ENCODE measurements around the gene CNTFR.
"Not testable (repeated sequence)": the region's sequence is repeated elsewhere in the genome, so short reads cannot be mapped to it uniquely, and the experiment has no call there.

CNTFR gene

GRCh38 chr9:34554211-34555001 lies 35.1 kb downstream of the CNTFR start:
- no peak for DNase-seq

- DNase-seq = no peak
These were observed 36.0 kb downstream of the CNTFR start for GRCh38 chr9:34553511-34554021.

- no peak for DNase-seq
These were observed 36.5 kb downstream of the CNTFR start for GRCh38 chr9:34552986-34553385.

- no peak for DNase-seq
These were observed 36.9 kb downstream of the CNTFR start for GRCh38 chr9:34552606-34552981.

- DNase-seq = no peak
These were observed 37.5 kb downstream of the CNTFR start for GRCh38 chr9:34551751-34552605.

- no peak for DNase-seq
These were observed 38.7 kb downstream of the CNTFR start for GRCh38 chr9:34550681-34551270.

GRCh38 chr9:34550016-34550680 lies 39.4 kb downstream of the CNTFR start:
- DNase-seq = no peak

- no peak for DNase-seq
These were observed 40.2 kb downstream of the CNTFR start for GRCh38 chr9:34549407-34549732.

- DNase-seq = peak; percentile 36
These were observed 41.4 kb downstream of the CNTFR start for GRCh38 chr9:34547960-34548611.

GRCh38 chr9:34546834-34547827 lies 42.4 kb downstream of the CNTFR start:
- DNase-seq = peak; percentile 57

- DNase-seq = no peak
These were observed 43.3 kb downstream of the CNTFR start for GRCh38 chr9:34546102-34546833.

- no peak for DNase-seq
These were observed 44.0 kb downstream of the CNTFR start for GRCh38 chr9:34545497-34545896.

- DNase-seq = no peak
These were observed 45.5 kb downstream of the CNTFR start for GRCh38 chr9:34544035-34544434.

GRCh38 chr9:34541540-34541939 lies 48.0 kb downstream of the CNTFR start:
- no peak for DNase-seq

GRCh38 chr9:34540827-34541226 lies 48.7 kb downstream of the CNTFR start:
- no peak for DNase-seq

GRCh38 chr9:34536685-34537084 lies 52.8 kb downstream of the CNTFR start:
- no peak for DNase-seq

GRCh38 chr9:34532041-34532440 lies 57.5 kb downstream of the CNTFR start:
- DNase-seq = not testable (repeated sequence)

- DNase-seq = no peak
These were observed 63.5 kb downstream of the CNTFR start for GRCh38 chr9:34526026-34526425.

- DNase-seq = no peak
These were observed 65.2 kb downstream of the CNTFR start for GRCh38 chr9:34524349-34524748.

- DNase-seq = peak; percentile 92
These were observed 66.3 kb downstream of the CNTFR start, which contains the start of gene ENHO for GRCh38 chr9:34522971-34523797. TSS of gene ENHO (minus strand) at chr9:34522990. CDS start at chr9:34521695, 1,295 bp downstream.

Measured in activated CD4-positive, alpha-beta T cell treated with anti-CD3 and anti-CD28 coated beads, Interleukin-10, Interleukin-2, amounts not matched to agents 100 ng/mL and 50 ng/mL, durations not matched to agents 16 hours and 8 hours (primary cell).